Left lung (tissue), 10 donors: ENCODE measurements around the gene PTPRN2. TPM values are rescaled to one million over a fixed set of nuclear protein-coding genes. Genes with fewer than 3 reads are reported as not detected.
A peak's percentile ranks its signal among the peaks of the same experiment; 100 is the strongest.

Experiments
- ATAC-seq: fragments of 200-7000 bp; cut with Tn5 transposase; one replicate; pipeline ENCODE4 v1.9.1; 2020; ENCODE audit warnings: moderate library complexity
- DNase-seq, 4 donors: peaks; one replicate each; pipeline ENCODE4 v3.0.0-alpha.2; 2013 to 2020
- H3K27ac ChIP-seq, 2 donors: fragments of 200-600 bp; sonication (generic) in 1 of 2; one replicate each; pipeline versions ENCODE4 v1.5.0 to v1.8.0; 2020 to 2021
- H3K27me3 ChIP-seq, 2 donors: fragments of 200-600 bp; sonication (generic) in 1 of 2; one replicate each; pipeline versions ENCODE4 v1.5.0 to v1.8.0; 2020 to 2021
- H3K36me3 ChIP-seq, 2 donors: fragments of 200-600 bp; sonication (generic) in 1 of 2; one replicate each; pipeline versions ENCODE4 v1.5.0 to v1.8.0; 2020 to 2021
- H3K4me1 ChIP-seq, 2 donors: fragments of 200-600 bp; one replicate each; pipeline ENCODE4 v1.8.0; 2021
- H3K4me3 ChIP-seq, 2 donors: fragments of 200-600 bp; sonication (generic) in 1 of 2; one replicate each; pipeline versions ENCODE4 v1.5.0 to v1.8.0; 2020 to 2021; ENCODE audit warnings: mild to moderate bottlenecking in 1 of 2
- H3K9me3 ChIP-seq, 2 donors: fragments of 200-600 bp; sonication (generic) in 1 of 2; one replicate each; pipeline versions ENCODE4 v1.5.0 to v1.8.0; 2020 to 2021
- intact Hi-C, 2 donors: fragments of 100-400 bp; cut with DNase I; formaldehyde crosslinking; loops; one replicate each; pipeline versions ENCODE4 v1.11.2 to v1.14.2; 2022
- polyA plus RNA-seq, 6 donors: library from polyadenylated mRNA; unstranded; fragments of 120-200 nt; gene quantifications; one replicate each; pipeline ENCODE4 v1.2.1, GENCODE V29; 2013; ENCODE audit not compliant: insufficient read length in 6 of 6
- total RNA-seq, 2 donors: library from RNA; stranded (reverse); fragmentation: NEBNext Ultra II Directional; extraction: Animal tissue kit (Norgen Biotek cat#: 25700); gene quantifications; one replicate each; pipeline ENCODE4 v1.2.1, GENCODE V29; 2021
- TF ChIP-seq, protein P1 (sequence below), 2 donors: fragments of 200-600 bp; sonication (generic) in 1 of 2; IDR thresholded peaks; one replicate each; pipeline versions ENCODE4 v1.5.0 to v1.8.0; 2021; ENCODE audit warnings: antibody characterized with exemption in 2 of 2
- donor health status: DM: no; HTN: yes; CAD: no.
- donor health status: DM: no; HTN: no; CAD: no.

PTPRN2 gene
- total and polyA plus RNA-seq, 8 donors = 4.0 to 7.8 (median 6.8) TPM

DNA sequence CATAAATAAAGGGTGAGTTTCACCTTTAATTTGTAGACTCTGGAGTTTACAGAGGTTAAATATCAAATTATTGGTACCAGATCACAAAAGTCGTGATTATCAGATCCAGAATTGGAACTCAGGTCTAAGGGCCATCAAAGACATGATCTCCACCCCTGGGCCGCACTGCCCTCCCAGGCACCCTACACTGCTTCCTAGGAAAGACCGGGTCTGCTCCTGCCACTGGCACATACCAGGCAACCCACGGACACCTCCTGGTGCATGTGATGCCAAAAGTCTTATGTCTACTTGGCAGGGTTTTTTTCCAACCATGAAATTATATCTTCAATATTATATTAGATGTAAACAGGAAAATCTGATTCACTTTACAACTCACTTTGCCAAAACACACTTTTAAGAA is 452.8 kb downstream of the PTPRN2 start:
- intact Hi-C loops = no loop called here
- H3K9me3 ChIP-seq = peaks cover 0 to 18% of the 10 kb centered on the region in 2 donors
- ATAC-seq = no peak
- no peak overlapping the region for H3K27ac ChIP-seq
- peak in 1 of 4 donors; percentile 11 for DNase-seq
- H3K27me3 ChIP-seq = no peaks in the 10 kb centered on the region
- H3K36me3 ChIP-seq = no peaks in the 10 kb centered on the region
- TF ChIP-seq, protein P1, sequence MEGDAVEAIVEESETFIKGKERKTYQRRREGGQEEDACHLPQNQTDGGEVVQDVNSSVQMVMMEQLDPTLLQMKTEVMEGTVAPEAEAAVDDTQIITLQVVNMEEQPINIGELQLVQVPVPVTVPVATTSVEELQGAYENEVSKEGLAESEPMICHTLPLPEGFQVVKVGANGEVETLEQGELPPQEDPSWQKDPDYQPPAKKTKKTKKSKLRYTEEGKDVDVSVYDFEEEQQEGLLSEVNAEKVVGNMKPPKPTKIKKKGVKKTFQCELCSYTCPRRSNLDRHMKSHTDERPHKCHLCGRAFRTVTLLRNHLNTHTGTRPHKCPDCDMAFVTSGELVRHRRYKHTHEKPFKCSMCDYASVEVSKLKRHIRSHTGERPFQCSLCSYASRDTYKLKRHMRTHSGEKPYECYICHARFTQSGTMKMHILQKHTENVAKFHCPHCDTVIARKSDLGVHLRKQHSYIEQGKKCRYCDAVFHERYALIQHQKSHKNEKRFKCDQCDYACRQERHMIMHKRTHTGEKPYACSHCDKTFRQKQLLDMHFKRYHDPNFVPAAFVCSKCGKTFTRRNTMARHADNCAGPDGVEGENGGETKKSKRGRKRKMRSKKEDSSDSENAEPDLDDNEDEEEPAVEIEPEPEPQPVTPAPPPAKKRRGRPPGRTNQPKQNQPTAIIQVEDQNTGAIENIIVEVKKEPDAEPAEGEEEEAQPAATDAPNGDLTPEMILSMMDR (IDR thresholded peaks at IDR 0.05) = no peak
- H3K4me1 ChIP-seq = no peaks in the 10 kb centered on the region
- H3K4me3 ChIP-seq = no peak overlapping the region

DNA sequence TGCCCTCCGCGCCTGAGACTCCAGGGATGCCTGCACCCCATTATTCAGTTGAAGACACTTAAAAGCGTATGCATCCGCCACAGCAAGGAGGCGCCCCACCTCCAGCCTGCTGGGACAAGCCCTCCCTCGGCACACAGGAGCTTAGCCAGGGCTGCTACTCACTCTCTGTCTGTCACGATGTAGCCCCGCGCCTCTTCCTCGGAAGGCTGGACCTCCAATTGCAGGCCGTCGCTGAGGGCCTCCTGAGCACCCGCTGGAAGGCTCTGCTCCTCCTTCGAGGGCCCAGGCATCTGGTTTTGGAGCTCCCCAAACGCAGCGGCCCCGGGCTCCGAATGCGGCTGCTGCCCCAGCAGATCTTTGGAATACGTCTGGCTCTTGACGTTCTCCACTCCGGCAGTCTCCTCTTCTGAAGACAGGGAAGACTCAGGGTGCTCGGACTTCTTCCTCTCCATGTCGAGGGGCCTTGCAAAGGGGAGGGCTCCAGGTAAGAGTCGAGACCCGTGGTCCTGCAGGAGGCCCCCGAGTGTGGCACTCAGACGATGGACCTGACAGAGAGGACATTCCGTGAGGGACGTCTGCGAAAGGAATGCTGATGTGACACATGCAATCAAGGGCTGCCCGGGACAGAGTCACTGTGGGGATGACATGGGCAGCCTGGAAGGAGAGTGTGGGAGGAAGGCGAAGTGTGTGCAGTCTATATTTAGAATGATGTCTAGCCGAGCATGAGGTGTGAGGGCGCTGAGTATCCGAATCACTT is 453.9 kb downstream of the PTPRN2 start:
- Histone ChIP-seq H3K36me3 (no peaks in the 10 kb centered on the region), H3K27me3 (no peaks in the 10 kb centered on the region), H3K27ac (no peak overlapping the region), H3K9me3 (peaks cover 0 to 20% of the 10 kb centered on the region in 2 donors), H3K4me1 (no peaks in the 10 kb centered on the region), H3K4me3 (no peak overlapping the region)
- peak in 1 of 4 donors; percentile 24 for DNase-seq
- no peak for ATAC-seq
- intact Hi-C loops = no loop called here
- TF ChIP-seq, protein P1 (IDR thresholded peaks at IDR 0.05) = no peak

DNA sequence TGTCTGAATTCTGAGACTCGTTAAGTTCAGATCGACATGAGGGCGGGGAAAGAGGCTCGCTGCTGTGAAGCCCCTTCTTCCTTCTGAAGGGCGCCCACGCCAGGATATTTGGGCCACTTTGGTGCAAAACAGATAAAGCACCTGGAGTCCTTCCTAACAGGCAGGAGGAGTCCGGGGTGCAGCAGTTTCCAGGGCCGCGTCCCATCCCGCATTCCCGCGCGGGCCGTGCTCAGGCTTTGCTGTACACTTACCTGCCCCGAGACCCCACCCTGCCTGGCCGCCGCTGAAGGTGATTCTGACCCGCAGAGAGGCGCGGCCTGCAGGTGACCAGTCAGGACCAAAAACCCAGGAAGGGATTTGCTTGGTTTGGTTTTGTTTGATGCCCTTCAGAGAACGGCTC is 454.6 kb downstream of the PTPRN2 start:
- no peak overlapping the region for H3K27ac ChIP-seq
- intact Hi-C loops = no loop called here
- no peaks in the 10 kb centered on the region for H3K36me3 ChIP-seq
- no peaks in the 10 kb centered on the region for H3K27me3 ChIP-seq
- ATAC-seq (no peak), DNase-seq (peak in 2 of 4 donors; percentile 19 to 72)
- TF ChIP-seq, protein P1 (IDR thresholded peaks at IDR 0.05) = no peak
- no peaks in the 10 kb centered on the region for H3K4me1 ChIP-seq
- H3K9me3 ChIP-seq = peaks cover 0 to 21% of the 10 kb centered on the region in 2 donors
- no peak overlapping the region for H3K4me3 ChIP-seq

DNA sequence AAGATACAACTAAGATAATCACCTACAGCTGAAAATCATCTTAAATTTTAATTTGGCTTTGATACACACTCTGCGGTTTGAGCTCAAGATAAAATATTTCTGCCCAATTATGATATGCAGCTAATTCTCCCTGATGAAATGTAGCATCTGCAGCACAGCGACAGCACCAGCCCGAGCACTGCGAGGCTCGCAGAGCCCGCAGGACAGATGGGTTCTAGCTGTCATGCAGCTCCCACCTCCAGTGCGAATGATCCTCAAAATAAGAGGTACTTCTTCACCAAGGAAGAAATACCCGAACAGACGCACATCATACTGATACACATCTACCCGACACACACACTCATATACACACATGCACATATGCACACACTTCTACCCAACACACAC is 457.6 kb downstream of the PTPRN2 start:
- TF ChIP-seq, protein P1 (IDR thresholded peaks at IDR 0.05) = no peak
- ATAC-seq (no peak), DNase-seq (no peak)
- Histone ChIP-seq H3K27ac (no peak overlapping the region), H3K9me3 (peaks cover 0 to 29% of the 10 kb centered on the region in 2 donors), H3K27me3 (no peaks in the 10 kb centered on the region), H3K36me3 (no peaks in the 10 kb centered on the region), H3K4me1 (no peaks in the 10 kb centered on the region), H3K4me3 (no peak overlapping the region)
- intact Hi-C loops = no loop called here

DNA sequence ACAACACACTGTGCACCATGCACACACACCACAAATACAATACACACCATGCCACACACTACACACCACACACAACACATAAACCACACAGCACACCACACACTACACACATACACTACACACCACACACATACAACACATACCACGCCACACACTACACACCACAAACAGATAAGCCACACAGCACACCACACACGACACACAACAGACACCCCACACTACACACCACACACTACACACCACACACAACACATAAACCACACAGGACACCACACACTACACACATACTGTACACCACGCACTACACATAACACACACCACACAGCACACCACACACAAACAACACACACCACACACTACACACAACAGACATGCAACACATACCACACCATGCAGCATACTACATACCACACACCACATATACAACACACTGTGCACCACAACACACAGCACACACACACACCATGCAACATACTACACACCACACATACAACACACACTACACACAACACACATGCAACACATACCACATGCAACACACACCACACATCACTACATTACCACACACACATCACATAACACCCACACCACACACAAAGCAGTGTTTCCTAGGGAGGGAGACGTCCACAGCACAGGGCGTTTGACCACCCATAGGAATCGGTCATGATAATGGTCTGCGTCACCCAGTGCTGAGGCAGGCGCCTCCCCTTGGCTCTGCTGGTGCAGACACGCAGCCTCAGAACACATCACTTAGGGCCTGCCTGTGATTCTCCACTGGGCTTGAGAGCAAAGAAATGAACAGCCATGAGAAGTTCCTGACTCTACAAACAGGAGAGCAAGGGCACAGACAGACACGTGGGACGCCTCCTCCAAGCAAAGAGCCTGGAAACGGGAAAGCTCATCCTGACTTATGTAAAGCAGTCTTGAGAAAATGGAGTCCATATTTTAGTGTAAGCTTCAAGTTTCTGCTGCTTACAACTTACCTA is 458.3 kb downstream of the PTPRN2 start:
- Histone ChIP-seq H3K27me3 (no peaks in the 10 kb centered on the region), H3K36me3 (no peaks in the 10 kb centered on the region), H3K9me3 (peaks cover 0 to 35% of the 10 kb centered on the region in 2 donors), H3K27ac (no peak overlapping the region), H3K4me1 (no peaks in the 10 kb centered on the region), H3K4me3 (no peak overlapping the region)
- ATAC-seq = no peak
- no peak for DNase-seq
- TF ChIP-seq, protein P1 (IDR thresholded peaks at IDR 0.05) = no peak
- intact Hi-C loops = no loop called here
